GM06990 (cell line): Measurements from ENCODE around the gene IFFO2.

Source experiments
- DNase-seq: peaks from one replicate; pipeline ENCODE4 v3.0.0-alpha.2; 2011; ENCODE audit not compliant: insufficient read length; ENCODE audit errors: extremely low read depth
- H3K27me3 ChIP-seq: replicated peaks from 2 replicates; pipeline ENCODE4 v1.6.0; 2011; ENCODE audit warnings: low read length; ENCODE audit not compliant: control insufficient read depth, insufficient read depth
- H3K36me3 ChIP-seq: 2 replicates; pipeline ENCODE4 v1.5.1; 2011; ENCODE audit warnings: low read length; ENCODE audit not compliant: control insufficient read depth, insufficient read depth
- H3K4me3 ChIP-seq: replicated peaks from 2 replicates; pipeline ENCODE4 v1.5.1; 2011; ENCODE audit warnings: low read depth, mild to moderate bottlenecking, control low read depth, low read length
- CTCF ChIP-seq: IDR thresholded peaks from 2 replicates; pipeline ENCODE4 v1.5.1; 2011; ENCODE audit warnings: low read length, control low read depth, mild to moderate bottlenecking, inconsistent platforms; ENCODE audit not compliant: insufficient read depth, poor library complexity, severe bottlenecking

The IFFO2 gene

DNA sequence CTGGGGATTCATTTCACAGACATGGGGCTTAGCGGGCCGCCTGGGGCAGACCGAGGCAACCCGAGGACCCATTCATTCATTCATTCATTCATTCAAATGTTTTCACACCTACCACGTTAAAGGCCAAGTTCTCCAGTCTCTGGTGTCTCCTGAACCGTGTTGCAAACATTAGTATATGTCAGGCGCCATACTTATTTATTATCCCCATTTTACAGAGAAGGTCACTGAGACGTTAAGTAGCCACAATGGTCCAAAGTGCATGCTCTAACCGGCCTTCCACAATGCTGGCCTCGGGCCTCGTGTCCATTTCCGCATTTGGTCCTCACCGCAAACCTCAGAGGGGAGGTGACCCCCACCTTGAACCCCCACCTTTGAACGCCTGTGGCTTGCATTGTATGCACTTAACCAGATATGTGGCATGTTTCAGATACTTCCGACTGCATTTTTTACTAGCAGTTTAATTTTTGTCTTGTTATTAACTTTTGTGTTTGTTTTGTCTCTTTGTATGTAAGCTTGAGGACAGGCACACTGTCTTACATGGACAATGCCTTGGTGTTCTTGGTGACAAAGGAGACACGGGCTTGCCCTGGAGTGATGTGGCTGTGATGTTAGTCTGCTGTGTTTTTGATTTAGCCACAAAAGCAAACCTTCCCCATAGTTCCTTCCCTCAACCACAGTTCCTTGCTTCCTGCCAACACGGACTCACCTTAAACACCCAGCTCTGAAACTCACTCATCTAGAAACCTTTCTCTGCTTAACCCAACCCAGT is 1.2 kb upstream of the IFFO2 start:
- Histone ChIP-seq H3K36me3 (no peaks in the 10 kb centered on the region), H3K4me3 (no peak overlapping the region), H3K27me3 (no peaks in the 10 kb centered on the region; the same call in 1 of the 2 replicates)
- no peak for DNase-seq
- no peak for TF ChIP-seq CTCF

- no peak for DNase-seq
- Histone ChIP-seq H3K27me3 (no peaks in the 10 kb centered on the region; the same call in 1 of the 2 replicates), H3K4me3 (peak overlapping the region; percentile 53), H3K36me3 (no peaks in the 10 kb centered on the region)
- TF ChIP-seq CTCF = no peak
These were observed 653 bp upstream of the IFFO2 start for GRCh38 chr1:18957136-18957521.

- no peaks in the 10 kb centered on the region; the same call in 1 of the 2 replicates for H3K27me3 ChIP-seq
- no peaks in the 10 kb centered on the region for H3K36me3 ChIP-seq
- peak overlapping the region; percentile 75 for H3K4me3 ChIP-seq
These were observed 859 bp downstream of the IFFO2 start for GRCh38 chr1:18955441-18956192.

GRCh38 chr1:18955131-18955440 is 1.4 kb downstream of the IFFO2 start:
- peak overlapping the region; percentile 75 for H3K4me3 ChIP-seq
- no peaks in the 10 kb centered on the region for H3K36me3 ChIP-seq
- no peaks in the 10 kb centered on the region; the same call in 1 of the 2 replicates for H3K27me3 ChIP-seq
- no peak for DNase-seq
- no peak for TF ChIP-seq CTCF

More at GRCh38 chr1:18955441-18956192, 859 bp downstream of the IFFO2 start:
- peak; percentile 66 for DNase-seq
- TF ChIP-seq CTCF = no peak

DNA sequence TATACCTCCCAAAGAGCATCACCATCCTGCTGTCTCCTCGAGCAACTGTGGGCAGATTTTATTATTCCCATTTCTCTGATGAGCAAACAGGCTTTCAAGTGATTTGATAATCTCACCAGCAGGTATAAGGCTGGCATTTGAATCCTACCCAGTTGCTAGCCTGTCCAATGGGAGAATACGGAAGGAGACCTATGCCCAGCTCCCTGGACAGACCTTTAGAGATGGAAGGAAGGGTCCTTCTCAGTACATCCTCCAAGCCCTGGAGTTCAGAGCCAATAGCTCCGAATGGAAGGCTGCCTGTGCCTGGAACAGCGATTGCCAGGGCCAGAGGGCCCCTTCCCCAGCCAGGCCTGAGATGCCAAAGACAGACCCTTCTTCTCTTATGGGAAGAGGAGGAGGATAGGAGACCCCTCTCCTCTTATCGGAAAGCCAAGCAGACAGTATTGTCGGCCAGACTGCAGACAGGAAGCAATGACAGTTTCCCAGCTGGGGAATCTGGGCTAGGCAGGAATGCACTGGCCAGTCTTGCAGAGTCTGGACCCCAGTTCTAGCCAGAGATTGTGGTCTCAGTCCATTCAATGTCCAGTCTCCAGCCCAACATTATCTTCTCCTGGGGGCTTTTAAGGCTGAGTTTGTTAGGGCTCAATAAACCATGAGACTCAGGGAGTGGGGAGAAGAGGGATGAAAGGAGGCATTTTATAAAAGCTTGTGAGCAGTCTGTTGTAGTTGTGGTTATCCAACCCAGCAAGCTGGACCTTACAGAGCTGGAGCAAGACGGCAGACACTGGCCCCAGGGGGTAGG is 2.0 kb downstream of the IFFO2 start:
- H3K27me3 ChIP-seq = no peaks in the 10 kb centered on the region; the same call in 1 of the 2 replicates
- no peak for DNase-seq
- no peak for TF ChIP-seq CTCF
- no peaks in the 10 kb centered on the region for H3K36me3 ChIP-seq
- H3K4me3 ChIP-seq = peak overlapping the region; percentile 75
